NCI-H524 treated with DMSO at 0.1 percent for 48 hours (cell line): Measurements from ENCODE around the gene GHRL.
A peak's percentile ranks its signal among the peaks of the same experiment; 100 is the strongest.

Source experiments
- DNase-seq: peaks from one replicate; lab custom pipeline; 2025; lab: John Stamatoyannopoulos, UW

The GHRL gene, protein sequence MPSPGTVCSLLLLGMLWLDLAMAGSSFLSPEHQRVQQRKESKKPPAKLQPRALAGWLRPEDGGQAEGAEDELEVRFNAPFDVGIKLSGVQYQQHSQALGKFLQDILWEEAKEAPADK

DNA sequence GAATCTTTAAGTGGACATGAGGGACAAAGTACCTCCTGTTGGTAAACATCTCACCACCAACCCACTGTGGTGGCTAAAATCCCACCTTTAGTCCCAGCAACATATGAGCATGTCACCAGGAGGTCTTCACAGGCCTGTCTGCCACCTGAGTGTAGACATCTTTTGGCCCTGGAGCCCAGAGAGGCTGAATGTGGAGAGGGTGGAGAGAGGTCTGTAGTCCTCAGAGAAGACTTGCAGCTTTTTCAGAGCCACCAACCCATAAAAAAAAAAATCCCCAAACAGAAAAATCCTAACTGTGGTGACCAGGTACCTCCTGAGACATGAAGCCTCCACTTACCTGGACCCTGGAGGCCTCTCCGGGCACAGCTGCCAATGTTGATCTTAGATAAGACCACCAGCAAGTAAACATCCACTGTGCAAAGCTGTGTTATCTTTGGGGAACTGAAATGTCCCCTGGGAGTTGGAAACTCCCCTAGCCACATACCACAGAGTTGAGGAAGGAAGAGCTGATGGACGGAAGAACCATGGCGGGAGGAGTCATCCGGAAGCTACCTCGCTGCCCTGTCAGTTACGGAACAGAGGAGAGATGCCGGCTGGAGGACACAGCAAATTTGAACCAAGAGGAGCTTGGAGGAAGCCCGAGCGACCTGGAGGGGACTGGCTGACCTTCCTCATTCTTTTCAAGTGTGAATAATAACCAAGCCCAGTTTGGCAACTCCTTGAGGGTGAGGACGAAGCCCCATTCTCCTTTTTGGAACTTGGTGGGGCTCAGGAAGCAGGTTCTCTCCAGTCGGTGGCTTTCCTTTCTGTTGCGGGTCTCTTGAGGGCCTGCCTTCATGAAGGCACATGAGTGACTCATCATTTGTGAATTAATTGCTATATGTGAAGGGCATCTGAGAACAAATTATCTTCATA lies at the start of gene GHRL:
Gene GHRL, minus strand, starts transcription at position 443 of the 915 bp plus-strand sequence. CDS start 2,767 bp downstream, outside the sequence.
- no peak for DNase-seq

DNA sequence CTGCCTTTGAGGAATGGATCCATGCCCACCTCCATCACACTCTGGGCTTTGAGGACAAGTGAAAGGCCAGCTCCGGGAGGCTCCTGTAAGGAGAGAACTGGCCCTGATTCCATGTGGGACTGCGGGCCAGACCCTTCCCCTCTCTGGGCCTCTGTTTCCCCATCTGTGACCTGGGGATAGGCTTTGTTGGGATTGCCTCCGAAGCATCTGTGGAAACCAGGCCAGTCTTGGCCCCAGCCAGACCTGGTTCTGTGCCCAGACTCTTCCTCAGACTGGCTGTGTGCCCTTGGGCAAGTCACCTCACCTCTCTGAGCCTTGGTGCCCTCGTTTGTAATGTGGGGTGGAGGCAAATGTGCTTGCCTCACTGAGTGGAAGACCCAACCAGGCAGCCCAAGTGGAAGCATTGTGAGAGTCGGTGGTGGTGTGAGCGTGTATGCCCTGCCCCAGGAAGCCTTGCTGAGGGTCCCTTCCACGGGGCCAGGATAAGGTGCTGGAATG lies 49.2 kb upstream of the GHRL start:
- DNase-seq = no peak

DNA sequence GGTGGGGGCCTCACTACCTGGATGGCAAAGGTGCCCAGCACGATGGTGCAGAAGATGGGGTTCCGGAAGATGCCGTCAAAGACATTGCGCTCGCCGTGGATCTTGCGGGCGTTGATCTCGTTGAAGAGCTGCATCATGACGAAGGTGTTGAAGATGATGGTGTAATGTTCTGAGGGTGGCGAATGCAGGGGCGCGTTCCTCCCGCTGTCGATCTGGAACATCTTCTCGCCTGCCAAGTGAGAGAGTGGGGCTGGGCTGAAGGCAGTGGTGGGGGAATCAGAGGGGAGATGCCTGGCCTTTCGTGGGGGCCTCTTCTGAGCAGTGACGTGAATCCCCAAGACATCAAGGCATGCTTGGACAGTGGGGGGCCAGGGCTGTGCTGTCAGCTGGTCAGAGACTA lies 47.7 kb upstream of the GHRL start:
- no peak for DNase-seq

DNA sequence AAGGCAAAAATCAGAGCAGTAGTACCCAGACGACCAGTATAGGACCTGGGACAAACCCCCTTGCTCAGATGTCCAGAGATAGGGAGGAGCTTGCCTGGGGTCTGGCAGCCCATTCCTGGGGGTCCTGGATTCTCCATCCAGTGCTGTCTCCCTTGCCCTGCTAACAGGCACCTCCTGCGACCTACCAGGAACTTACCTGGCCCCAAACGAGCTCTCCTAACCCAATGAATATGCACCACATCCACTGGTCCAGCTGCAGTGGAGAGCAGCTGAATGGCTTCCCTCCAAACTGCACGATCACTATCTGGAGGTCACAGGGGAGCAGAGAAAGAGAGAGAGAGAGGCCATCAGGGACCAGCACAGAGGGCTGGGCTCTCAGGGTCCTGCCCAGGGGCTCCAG lies 47.3 kb upstream of the GHRL start:
- DNase-seq = no peak

DNA sequence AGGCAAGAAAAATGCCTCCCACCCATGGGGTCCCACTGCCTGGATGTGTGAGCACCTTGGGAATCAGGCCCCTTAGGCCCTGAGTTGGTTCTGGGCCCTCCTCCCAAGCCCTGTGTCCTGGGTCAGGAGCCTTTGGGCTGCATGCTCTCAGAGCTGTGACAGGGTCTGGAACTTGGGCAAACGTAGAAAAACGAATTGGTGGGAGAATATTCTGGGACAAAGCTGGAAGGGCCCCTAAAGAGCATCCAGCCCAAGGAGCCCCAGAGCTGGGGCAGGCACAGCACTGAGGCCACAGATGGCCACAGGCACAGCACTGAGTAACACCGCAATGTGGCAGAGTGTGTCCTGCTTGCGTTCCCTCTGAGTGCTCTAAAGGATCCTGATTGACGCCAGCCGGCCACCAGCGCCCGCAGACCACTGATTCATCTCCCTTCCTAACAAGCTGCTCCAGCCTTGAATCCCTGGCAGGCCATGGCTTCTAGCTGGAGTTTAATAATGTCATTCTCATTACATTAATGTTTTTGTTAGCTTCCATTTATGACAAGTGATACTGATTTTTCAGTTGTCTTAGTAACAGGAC lies 46.7 kb upstream of the GHRL start:
- no peak for DNase-seq

DNA sequence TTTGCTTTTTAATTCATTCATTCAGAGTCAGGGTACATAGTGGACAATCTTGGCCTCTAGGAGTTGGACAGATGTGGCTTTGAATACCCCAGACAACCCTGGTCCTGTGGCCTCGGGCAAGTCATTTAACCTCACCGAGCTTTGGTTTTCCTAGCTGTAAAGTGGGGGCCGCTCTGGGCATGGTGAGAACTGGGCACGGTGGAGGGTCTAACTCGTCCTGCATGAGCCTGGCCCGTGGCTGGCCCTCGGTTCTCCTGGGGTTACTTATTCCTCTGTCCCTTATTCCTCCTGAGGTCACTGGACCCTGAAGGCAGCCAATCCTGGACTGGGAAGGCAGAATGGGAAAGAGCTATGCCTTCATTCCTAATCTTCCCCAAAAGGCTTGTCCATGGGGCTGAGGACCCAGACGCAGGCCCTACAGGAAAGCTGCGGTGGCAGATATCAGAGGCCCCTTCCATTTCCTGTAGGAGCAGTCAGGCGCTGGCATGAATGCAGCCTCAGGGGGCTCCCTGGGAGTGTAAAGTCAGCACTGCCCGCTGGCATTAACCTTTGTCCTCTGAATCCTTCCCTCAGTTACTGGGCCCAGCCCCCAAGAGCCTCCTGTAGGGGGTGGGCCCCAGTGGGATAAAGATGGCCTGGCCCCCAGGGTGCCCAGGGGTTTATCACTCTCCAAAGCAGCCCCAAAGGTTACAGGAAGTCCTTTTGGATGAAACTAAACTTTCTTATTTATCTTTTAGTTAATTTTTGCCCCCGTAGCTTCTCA lies 46.0 kb upstream of the GHRL start:
- no peak for DNase-seq

DNA sequence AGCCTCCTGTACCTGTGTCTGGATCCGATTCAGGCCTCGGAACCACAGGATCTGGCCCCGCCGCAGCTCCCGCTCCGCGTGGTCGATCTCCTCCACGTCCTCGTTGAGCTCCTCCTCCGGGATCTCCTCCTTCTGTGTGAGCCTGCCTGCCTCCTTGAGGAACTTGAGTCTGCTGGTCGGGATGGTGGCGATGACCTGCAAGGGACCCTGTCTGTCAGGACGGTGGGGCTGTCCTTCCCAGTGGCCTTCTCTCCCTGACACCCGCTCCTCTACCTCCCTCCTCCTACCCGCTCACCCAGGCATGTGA lies 45.4 kb upstream of the GHRL start:
- no peak for DNase-seq

DNA sequence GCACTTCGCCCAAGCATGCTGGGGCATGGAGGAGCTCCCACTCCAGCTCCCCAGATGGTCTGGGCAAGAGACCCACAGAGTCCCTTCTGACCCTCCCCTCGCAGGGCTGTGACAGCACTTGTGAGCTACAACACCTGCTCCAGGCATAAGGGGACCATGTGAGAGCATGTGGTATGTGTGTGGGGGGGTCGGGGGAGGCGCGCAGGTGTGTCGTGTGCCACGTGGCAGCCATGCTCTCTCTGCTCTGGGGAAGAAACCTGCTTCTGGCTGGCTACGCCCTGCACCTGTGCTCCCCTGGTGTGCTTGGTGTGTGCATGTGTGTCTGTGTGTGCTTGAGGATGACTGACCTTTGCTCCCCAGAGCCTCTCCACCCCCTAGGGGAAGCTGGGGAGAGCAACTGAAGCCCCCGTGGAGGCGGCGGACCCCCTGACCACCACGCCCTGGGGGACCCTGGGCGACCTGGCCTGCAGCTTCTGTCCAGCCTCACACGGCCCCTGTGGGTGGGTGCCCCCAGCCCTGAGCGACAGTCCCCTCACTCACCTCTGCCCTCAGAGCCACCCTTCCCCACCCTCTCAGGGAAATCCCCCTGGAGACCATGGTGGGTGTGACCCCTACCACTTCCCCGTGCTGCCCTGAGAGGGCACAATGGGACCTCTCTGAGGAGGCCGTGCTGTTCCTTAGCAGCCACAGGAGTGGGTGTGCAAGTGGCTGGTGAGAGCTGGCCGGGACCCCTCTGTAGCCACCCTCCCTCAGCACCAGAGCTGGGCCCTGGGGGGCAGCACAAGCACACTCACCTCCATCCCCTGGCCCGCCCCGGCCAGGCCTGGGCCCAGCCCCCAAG lies 44.8 kb upstream of the GHRL start:
- peak; percentile 68 for DNase-seq

DNA sequence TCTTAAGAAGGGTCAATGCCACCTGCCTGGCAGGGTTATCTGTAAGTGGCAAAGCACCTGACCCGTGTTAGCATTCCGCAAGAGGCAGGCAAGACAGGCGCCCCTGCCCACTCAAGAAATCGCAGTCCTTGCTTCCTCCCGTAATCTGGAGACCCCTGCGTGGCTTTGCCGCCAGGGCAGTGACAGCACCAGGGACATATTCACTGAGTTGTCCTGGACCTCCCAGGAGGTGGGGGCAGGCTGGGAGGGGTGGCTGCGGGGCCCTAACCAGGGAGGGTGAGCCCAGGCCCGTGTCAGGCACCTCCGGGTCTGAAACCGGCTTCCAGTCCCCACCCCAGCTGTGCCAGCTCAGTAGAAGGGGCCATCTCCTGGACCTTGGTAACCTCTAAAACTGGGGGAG lies 44.0 kb upstream of the GHRL start:
- DNase-seq = no peak

DNA sequence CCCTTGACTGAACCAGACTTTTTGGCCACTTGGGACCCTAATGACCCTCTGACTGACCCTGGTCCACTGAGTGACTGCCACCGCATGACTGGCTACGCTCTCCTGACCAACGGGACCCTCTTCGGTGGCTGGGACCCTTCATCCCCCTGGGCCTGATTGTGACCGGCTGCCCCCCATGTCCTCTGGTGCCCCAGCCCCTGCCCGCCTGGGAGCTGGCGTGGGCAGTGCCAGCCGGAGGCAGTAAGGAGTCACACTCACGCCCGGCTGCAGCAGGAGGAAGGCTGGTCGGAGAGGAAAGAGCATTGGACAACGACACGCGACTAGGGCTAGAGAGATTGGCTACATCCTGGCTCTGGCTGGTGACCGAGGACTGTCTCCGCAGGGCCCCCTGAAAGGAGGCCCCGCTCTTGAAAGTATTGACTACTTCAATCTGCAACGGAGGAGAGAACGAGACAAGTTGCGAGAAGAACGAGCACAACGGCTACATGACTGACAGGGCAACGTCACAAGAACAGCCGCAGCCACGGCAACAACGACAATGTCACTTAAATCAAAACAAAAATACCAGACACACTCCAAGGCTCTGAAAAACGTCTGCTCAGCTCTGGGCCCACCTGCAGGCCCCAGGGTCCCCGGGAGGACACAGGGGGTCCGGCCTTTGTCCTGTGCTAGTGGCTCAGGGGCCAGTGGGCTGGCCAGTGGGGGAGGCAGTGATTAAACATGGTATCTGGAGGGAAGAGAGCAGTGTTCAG lies 43.3 kb upstream of the GHRL start:
- no peak for DNase-seq

DNA sequence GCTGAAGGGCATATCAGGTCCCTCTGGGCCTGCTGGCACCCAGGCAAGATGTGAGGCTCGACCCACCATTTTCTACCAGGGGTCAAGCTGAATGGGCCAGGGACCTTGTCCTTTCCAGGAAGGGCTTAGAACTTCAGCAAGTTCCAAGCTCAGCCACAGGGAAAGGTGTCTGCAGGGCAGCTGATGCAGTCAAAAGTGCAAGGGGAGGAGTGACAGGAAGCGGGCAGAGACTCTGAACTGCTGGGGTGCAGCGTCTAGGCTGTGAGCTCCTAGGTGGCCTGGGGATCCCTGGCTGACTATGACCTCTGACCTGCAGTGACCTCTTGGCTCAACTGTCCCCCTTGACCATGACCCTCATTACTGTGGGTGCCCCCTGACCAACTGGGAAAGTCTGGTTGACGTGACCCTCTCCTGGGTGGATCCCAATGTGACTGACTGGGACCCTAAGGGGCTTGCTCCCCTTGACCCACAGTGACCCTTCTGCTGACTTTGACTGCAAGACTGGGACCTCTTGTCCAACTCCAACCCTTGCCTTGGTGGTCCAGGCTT lies 42.5 kb upstream of the GHRL start:
- no peak for DNase-seq

DNA sequence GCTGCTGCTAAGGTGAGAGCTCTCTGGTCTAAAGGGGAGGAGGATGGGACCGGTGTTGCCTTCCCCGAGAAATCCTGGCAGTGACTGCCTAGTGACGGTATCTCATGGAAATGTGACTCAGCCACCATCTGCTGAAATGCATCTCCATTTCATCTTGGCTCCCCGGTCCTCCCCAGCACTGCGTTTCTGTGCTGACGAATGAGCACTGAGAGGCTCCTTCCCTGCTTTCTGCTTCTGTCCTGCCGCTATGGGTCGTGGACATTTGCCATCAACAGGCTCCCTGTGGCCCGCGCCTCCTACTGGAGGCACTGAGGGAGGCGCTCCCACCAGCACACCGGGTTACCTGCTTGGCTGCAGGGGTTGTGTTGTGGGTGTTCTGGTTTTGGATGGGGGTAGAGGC lies 41.7 kb upstream of the GHRL start:
- DNase-seq = no peak

DNA sequence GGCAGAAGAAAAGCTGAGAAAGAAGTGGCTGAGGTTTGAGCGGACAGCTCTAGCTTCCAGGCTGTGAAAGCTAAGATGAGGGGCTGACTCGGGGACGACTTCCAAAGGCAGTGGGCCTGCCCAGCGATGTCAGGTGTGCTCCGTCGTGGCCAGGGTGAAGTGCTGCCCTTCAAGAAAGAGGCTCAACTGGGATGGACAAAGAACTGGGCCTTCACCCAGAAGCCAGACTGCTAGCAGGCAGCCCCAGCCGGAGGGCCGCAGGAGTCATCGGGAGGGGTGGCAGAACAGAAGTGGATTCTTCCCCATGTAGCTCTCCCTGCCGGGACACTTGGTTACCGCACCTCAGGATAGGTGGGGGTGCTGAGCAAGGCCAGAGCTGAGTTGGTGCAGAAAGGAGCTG lies 41.3 kb upstream of the GHRL start:
- DNase-seq = no peak

DNA sequence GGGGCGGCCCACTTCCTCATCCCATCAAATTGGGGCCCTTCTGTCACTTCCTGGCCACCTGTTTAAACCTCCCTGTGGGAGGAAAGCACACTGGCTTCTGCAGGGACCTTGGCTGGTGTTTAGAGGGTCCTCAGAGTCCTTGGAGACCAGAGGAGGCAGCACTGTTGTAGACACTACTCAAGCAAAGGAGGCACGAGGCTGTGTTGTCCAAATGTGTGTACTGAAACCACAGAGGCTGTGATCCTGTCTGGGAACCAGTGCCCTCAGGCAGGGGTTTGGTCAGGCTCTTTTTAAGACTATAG lies 40.6 kb upstream of the GHRL start:
- DNase-seq = no peak

DNA sequence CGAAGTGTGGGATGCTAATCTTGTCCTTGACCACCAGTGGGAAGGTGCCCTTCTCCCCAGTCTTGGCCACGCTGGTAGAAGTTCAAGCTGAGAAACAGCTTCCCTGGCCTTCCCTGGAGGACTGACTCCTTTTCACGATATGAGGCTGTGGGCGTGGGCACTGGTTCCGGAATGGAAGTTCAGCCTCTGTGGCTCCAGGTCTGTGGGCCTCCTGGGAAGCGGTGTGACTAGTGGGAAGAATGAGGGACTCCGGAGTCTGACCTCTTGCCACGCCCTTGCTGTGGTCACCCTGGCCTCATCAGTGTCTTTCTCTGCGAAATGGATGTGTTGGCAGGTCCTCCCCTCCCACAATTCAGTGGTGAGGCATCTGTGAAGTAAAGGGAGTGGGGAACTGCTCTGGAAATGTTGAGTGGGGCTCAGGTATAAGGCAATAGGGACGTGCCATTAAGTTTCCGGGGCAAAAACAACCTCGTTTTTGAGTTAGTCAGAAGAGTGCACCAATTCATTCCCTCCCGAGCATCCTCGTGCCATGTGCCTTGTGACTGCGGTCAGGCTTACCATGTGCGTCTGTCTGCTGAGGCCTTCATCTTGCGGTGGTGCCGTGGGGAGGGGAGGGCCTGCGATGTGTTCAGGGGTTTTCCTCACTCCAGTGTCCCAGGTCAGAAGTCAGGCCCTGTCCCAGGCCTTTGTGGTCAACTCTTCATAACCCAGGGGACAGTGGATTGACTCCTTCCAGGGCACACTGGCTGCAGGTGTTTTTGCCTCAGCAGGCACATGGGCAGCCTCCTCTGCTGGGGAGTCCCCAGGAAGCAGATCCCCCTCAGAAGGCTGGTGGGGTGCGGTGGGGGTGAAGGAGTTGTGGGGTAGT lies 40.0 kb upstream of the GHRL start:
- no peak for DNase-seq

DNA sequence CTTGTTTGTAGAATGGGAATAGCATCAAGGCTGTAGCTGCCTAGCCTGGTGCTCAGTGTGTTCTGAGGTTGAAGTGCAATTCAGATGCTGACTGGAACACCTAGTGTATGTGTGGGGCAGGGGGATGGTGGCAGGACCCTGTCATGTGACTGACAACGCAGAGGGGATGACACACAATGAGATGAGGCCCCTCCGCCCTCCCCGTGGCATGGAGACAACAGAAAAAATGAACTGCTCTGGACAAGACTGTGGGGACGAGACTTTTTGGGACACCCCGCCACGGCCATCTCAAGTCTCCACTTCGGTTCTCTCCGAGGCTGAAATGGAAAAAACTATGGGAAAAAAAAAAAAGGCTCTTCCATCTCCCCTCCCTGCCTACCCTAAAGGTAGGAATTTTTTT lies 38.6 kb upstream of the GHRL start:
- DNase-seq = no peak

DNA sequence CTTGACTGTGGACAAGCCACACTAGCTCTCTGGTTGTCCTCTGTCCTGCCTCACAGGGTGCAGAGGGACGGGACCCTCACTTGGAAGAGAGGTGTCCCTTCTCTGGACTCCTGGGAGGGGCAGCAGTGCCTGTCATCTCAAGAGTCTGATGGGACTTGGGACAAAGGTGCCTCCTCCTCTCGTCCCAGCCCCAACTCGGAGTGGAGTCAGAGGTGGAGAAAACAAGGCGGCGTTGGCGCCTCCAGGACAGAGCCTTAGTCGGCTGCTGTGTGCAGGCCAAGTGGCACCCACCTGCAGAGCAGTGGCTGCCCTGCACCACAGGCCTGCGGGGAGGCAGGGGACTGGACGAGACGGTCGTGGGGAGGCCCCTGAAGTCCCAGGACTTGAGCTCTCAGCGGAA lies 37.6 kb upstream of the GHRL start:
- no peak for DNase-seq

DNA sequence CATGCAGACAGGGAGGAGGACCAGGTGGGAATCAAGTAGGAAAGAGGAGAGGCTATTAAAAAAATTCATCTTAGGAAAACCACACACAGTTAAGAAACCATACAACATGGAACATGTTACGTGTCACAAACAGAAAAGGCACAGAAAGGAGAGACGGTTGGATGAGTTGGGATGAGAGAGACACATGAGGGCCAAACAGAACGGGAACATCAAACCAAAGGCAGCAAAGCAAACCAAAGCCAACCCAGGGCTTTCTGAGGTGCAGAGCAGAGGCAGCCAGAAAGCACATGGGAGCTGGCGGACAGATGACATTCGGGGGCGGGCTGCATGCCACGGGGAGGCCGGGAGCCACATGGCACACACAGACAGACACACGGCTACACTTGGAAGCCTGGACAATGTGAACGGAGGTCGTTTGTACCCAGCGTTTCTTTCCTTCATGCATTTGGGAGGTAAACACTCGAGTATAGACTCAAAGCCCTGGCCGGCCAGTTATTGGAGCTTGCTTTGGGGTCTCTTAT lies 36.8 kb upstream of the GHRL start:
- no peak for DNase-seq

DNA sequence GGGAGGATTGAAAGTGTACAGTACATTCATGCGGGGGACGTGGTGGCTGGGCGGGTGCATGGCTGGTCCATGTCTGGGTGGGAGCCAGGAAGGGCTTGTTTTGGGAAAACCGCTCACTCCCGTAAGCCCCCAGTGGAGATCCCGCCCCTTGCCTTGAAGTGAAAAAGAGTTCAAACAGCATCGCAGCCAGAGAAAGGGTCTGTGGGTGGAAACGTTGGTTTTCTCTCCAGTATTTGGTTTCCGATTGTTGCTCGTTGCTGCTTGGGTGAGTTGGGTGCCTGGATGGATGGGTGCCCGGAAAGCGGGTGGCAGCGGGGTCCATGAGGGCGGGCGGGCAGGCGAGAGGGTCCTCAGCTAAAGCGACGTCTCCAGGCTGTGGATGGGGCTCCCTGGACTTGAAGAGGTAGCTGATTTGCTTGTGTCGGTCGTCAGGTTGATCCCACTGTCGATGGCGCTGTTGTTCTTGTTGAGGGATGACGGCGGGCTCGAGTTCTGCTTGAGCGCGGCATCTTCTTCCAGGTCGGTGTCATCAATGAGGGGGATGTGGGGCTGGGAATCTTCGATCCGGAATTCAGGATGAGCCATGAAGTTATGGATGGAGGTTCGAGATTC lies 35.8 kb upstream of the GHRL start:
- no peak for DNase-seq
